Stimulated activated naive CD4-positive, alpha-beta T cell treated with Interleukin-2 at 50 U/mL for 16 hours (primary cell): ENCODE results near the gene TRIM47.

Source experiments
- DNase-seq: peaks from one replicate; lab custom pipeline; 2025; lab: John Stamatoyannopoulos, UW

TRIM47 gene

GRCh38 chr17:75878174-75878998 is at the start of gene TRIM47:
TRIM47 (minus strand) TSS chr17:75878581; CDS start chr17:75878548, 33 bp downstream.
- DNase-seq, result no peak

GRCh38 chr17:75927286-75927922 is 49.0 kb upstream of the TRIM47 start:
- no peak for DNase-seq

GRCh38 chr17:75926456-75926855 is 48.1 kb upstream of the TRIM47 start:
- DNase-seq, result no peak

- DNase-seq, result no peak
Measured at GRCh38 chr17:75925912-75926311, 47.5 kb upstream of the TRIM47 start.

GRCh38 chr17:75925103-75925502 is 46.7 kb upstream of the TRIM47 start:
- DNase-seq, result no peak

- no peak for DNase-seq
Measured at GRCh38 chr17:75922963-75923874, 44.8 kb upstream of the TRIM47 start.

GRCh38 chr17:75922173-75922961 is 44.0 kb upstream of the TRIM47 start:
- no peak for DNase-seq

- no peak for DNase-seq
Measured at GRCh38 chr17:75921596-75921995, 43.2 kb upstream of the TRIM47 start.

GRCh38 chr17:75920045-75920560 is 41.7 kb upstream of the TRIM47 start:
- no peak for DNase-seq

GRCh38 chr17:75919611-75920010 is 41.2 kb upstream of the TRIM47 start:
- no peak for DNase-seq

GRCh38 chr17:75917917-75918445 is 39.6 kb upstream of the TRIM47 start:
- DNase-seq, result no peak

GRCh38 chr17:75917141-75917916 is 38.9 kb upstream of the TRIM47 start:
- no peak for DNase-seq

GRCh38 chr17:75915268-75915667 is 36.9 kb upstream of the TRIM47 start:
- no peak for DNase-seq

GRCh38 chr17:75914643-75915267 is 36.4 kb upstream of the TRIM47 start:
- no peak for DNase-seq

- DNase-seq, result no peak
Measured at GRCh38 chr17:75913537-75914210, 35.3 kb upstream of the TRIM47 start.

GRCh38 chr17:75910699-75911098 is 32.3 kb upstream of the TRIM47 start:
- no peak for DNase-seq

GRCh38 chr17:75909812-75910274 is 31.5 kb upstream of the TRIM47 start:
- DNase-seq, result no peak

GRCh38 chr17:75909051-75909811 is 30.9 kb upstream of the TRIM47 start:
- DNase-seq, result no peak
